Left ventricle myocardium inferior (tissue), 1 donor: ENCODE results near the gene SSBP4. TPM values are rescaled to one million over a fixed set of nuclear protein-coding genes. Genes with fewer than 3 reads are reported as not detected.

Experiments
- microRNA-seq: library from miRNA; unstranded; fragments of <30 nt; microRNA quantifications from one replicate; pipeline ENCODE4 v1.2.0, GENCODE V29; 2020
- total RNA-seq: library from RNA; stranded (reverse); fragmentation: NEBNext Ultra II Directional; extraction: Animal tissue kit (Norgen Biotek cat#: 25700); gene quantifications from one replicate; pipeline ENCODE4 v1.2.1, GENCODE V29; 2021
- donor health status: DM: no; HTN: yes; CAD: no; lungs with severe emphysema.

Gene SSBP4
- total RNA-seq, 1 donor from 2014 or later: 30.8 TPM

Small RNAs within 50 kb of the gene (microRNA-seq; reads per million reads assigned to microRNA genes)
- gene MIR3189: not detected

Other genes starting within 250 kb of the SSBP4 start
- 23.3 TPM for gene IFI30, start 245.6 kb upstream of the SSBP4 start, total RNA-seq
- gene MPV17L2, start 226.2 kb upstream of the SSBP4 start, total RNA-seq: 12.5 TPM
- gene RAB3A, start 215.4 kb upstream of the SSBP4 start, total RNA-seq: 37.4 TPM
- gene PDE4C, start 193.0 kb upstream of the SSBP4 start, total RNA-seq: 2.4 TPM
- gene IQCN, start 144.9 kb upstream of the SSBP4 start, total RNA-seq: 0.49 TPM
- 107 TPM for gene JUND, start 137.8 kb upstream of the SSBP4 start, total RNA-seq
- 94.8 TPM for gene LSM4, start 96.3 kb upstream of the SSBP4 start, total RNA-seq
- 38.8 TPM for gene PGPEP1, start 78.8 kb upstream of the SSBP4 start, total RNA-seq
- gene GDF15, start 33.2 kb upstream of the SSBP4 start, total RNA-seq: 0.33 TPM
- 2.4 TPM for gene LRRC25, start 21.8 kb upstream of the SSBP4 start, total RNA-seq
- gene ISYNA1, start 18.7 kb downstream of the SSBP4 start, total RNA-seq: 24.1 TPM
- gene ELL, start 102.7 kb downstream of the SSBP4 start, total RNA-seq: 7.9 TPM
- gene FKBP8, start 124.2 kb downstream of the SSBP4 start, total RNA-seq: 153 TPM
- 52.0 TPM for gene KXD1, start 138.5 kb downstream of the SSBP4 start, total RNA-seq
- 643 TPM for gene UBA52, start 152.5 kb downstream of the SSBP4 start, total RNA-seq
- 76.6 TPM for gene REX1BD, start 169.4 kb downstream of the SSBP4 start, total RNA-seq
- gene CRLF1, start 187.4 kb downstream of the SSBP4 start, total RNA-seq: 20.0 TPM
- 1.5 TPM for gene TMEM59L, start 193.5 kb downstream of the SSBP4 start, total RNA-seq
- gene KLHL26, start 217.6 kb downstream of the SSBP4 start, total RNA-seq: 6.2 TPM